HG03175 (cell line): ENCODE results near the gene PPP1R37.
"Not testable (repeated sequence)": the region's sequence is repeated elsewhere in the genome, so short reads cannot be mapped to it uniquely, and the experiment has no call there.

Experiments used
- ATAC-seq: cut with Tn5 transposase; IDR thresholded peaks from one replicate; pipeline ENCODE4 v1.9.1; 2021; ENCODE audit warnings: mild to moderate bottlenecking, moderate library complexity; ENCODE audit not compliant: unreplicated experiment

Gene PPP1R37

DNA sequence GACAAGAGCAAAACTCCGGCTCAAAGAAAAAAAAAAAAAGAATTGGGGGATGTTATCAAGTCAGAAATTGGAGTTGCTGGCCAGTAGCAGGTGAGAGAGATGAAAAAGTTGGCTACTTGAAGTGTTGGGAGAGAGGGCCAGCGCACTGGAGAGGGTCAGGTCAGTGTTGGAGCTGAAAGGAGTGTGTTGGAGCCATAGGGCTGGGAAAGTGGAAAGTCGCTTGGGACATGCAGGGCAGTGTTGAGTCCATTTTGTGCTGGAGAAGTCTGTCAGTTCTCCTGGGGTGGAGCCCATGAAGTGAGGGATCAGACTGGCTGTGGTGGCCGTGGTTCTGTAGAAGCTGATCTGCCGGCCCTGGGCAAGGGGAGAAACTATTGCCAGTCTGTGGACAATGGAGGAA, 1.7 kb downstream of the PPP1R37 start:
- no peak for ATAC-seq

DNA sequence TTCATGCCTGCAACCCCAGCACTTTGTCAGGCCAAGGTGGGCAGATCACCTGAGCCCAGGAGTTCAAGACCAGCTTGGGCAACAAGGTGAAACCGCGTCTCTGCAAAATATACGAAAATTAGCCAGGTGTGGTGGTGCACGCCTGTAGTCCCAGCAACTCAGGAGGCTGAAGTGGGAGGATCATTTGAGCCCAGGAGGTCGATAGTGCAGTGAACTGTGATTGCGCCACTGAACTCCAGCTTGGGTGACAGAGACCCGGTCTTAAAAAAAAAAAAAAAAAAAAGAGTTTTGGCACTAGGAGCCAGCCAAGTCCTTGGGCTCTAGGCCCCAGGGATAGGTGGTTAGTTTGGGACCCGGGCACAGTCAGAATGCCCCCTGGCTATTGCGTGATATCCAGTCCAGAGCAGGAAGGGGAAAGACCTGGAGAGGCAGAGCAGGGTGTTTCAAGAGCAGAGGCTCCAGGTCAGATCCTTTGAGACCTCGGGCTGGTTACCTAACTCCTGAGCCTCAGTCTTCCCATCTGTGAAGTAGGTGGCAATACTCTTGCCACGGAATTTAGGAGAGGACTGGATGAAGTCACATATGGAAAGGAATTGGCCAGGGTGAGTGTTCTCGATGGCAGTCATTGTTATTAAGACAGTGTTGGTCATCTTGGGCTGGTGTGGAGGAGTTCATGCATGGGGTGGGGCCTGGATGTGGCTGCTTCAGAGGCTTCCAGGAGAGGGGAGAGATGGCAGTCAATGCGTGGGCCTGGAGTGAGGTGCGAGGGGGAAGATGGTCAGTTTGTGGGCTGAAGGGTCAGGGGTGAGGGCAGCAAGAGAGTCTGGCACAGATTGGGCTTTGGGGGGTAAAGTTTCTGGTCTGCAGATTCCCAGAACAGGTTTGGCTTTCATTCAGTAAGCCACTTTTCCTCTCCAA, 2.8 kb downstream of the PPP1R37 start:
- no peak for ATAC-seq

DNA sequence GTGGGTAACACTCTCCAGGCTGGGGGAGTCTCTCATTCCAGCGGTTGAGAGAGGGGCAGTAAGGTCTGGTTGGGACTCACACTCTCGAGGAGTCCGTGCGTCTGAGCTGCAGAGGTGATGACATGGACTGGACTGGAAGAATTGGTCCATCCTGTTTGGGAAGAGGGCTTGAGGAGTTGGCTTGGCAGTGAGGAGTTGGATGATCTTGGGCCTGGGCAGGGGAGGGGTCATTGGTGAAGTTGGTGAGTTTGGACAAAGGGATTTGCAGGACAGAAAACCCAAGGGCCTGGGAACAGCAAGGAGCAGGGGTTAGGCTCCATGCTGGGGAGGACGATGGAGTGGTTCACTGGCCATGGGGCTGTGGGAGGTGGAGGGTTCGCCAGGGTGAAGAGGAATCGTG, 3.7 kb downstream of the PPP1R37 start:
- ATAC-seq = no peak

DNA sequence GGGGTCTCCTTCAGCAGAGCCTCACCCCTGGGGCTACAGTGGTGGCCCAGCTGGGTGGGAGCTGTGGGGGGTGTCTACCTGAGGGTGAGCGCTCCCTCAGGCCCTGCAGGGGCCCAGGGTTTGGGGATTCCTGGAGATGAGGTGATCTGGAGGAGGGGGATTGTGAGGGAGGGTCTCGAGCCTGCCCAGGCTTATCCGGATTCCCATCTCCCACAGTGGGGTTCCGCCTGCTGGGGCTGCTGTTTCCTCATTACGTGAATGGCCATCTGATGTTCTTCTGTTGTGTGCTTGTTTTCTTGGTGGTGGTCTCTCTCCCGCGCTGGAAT, 4.4 kb downstream of the PPP1R37 start:
- ATAC-seq = no peak

DNA sequence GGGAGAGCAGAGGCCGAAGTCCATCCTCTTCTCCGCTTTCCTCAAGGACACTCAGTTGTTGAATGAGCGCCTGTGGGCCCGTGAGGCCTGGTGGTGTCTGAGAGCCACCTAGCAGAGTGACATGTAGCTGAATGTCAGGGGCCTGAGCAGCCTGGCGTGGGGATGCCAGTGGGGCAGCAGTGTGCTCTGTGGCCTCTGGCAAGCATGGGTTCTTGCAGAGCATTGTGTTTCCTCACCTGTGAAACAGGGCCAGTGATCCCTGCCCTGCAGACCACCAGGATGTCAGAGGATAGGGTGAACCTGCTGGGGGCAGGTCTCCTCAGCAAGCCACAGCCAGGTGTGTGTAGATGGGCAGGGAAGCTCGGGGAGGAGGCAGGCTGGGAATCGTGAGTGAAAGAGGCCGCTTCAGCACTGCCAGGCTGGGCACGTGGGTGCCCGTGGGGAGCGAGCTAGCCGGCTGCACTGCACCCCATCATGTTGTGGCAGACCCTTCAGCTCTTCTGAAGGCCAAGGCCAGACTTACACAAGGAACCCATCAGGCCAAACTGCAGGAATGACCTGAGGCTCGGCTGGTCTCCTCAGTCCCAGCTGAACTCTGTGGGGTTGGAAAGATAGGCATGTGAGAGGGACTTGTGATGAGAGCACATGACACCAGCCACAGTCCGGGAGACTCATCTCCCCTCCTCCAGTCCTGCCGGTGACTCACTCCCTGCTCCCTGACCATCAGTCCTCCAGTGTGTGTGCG, 5.0 kb downstream of the PPP1R37 start:
- ATAC-seq = no peak

DNA sequence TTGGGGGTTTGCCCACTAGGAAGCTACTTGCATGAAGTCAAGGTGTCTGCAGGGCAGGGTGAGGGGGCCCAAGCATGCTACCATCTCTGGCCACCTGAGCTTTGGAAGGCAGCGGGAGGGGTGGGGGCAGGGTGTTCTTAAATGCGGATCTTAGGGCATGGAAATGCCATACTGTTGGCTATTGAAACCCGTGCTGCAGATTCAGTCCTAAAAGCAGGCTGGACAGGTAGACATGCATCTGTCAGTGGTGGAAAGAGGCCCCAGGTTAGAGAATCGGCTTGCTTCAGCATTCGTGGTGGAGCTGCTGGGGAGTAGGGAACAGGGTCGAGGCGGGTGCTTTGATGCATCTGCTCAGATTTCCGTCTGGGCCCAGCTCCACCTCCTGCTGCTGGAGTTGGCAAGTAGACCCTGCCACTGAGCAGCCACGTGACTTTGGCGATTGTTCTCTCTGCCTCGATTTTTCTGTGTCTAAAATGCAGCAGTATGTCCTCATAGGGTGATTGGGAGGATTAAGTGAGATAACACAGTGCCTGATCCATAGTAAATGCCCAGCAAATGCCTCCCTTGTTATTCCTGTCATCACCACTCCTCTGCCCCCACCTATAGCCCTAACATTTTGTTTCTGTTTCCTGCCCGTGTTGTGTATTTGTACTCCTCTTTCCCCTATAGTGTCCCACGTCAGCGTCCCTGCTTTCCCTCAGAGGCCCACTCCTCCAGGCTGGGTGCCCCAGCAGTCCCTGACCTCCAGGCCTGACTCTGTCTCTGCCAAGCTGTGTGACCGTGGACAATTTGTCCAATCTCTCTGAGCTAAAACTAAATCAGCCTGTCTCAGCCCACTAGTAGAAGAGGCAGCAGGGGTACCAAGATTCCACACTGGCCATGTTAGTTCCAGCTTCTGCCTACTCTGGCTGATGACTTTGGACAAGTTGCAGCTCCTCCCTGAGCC, 5.8 kb downstream of the PPP1R37 start:
- no peak for ATAC-seq

DNA sequence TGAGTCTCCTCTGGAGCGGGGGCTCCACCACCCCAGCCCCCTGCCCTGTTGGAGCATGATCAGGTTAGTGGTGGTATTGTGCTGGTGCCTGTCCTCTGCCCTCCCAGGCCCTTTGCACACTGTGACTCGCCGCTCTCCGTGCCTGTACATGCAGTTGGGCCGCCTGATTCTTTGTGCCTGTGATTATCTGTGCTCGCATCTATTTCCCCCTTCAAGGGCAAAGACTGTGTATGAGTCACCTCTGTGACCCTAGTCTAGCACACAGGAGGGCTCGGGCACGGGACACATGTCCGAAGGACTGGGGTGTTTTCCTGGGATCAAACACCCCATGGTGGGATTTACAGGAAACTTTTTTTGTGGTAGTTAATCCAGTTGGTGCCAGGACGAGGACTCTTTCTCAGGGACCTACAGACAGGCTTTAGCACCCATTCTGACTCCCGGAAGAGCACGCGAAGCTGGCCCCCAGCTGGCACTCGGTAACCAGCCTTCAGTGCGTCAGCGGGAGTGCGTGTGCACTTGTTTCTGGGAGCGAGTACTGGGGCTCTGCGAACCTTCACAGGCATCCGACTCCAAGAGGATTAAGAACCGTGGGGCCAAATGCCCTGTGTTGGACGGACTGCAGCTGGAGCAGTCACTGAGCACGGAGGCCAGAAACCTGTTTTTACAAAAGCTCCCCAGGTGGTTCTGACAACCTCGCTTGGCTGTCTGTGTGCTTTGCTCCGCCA, 6.7 kb downstream of the PPP1R37 start:
- ATAC-seq = no peak

DNA sequence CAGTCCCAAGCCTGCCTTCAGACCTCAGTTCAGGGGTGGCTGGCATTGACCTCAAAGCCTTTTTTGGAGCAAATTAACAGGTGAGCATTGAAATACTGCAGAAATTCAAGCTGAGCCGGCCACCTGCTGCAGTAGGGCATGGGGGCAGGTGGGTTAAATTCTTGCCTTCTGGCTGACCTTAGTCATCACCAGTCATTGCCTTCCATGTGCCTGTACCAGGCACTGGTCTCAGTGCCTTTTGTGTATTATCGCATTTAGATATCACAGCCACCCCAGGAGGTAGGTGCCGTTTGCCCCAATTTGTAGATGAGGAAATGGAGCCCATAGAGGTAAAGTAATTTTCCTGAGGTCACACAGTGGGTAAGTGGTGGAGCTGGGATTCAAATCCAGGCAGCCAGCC, 7.2 kb downstream of the PPP1R37 start:
- no peak for ATAC-seq

DNA sequence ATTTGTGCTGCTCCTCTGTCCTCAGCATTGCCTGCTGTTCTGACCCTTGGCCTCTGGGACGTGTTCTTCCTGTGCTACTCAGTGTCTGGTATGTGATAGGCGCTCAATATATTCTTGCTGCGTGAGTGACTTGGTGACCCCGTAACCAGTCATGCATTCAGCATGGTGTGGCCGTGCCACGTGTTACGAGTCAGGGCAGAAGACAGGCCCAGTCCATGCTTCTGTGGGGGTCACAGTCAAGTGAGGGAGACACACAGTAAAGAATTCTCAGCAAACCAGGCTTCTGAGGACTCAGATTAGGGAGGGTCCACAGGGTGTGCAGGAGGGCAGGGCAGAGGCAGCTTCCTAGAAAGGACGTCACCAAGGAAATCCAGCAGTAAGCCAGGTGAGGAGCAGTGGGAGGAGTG, 7.9 kb downstream of the PPP1R37 start:
- no peak for ATAC-seq

DNA sequence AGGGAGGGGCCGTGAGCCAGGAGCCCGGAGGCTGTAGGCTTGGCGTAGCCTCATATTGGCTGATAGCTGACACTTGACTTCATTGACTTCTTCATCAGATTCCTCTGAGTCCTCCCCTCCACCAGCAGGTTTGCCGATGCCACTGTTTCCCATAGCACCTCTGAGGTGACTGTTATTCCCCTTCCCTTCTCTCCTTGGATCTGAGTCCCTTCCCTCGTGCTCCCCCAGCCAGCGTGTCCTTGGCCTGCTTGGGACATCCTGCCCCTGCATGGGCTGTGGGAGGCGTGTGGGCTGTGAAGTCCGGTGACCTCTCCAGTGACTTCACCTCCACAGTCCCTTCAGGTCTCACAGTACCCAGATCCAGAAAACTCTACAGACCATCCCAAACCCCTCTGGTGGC, 8.8 kb downstream of the PPP1R37 start:
- ATAC-seq = no peak

DNA sequence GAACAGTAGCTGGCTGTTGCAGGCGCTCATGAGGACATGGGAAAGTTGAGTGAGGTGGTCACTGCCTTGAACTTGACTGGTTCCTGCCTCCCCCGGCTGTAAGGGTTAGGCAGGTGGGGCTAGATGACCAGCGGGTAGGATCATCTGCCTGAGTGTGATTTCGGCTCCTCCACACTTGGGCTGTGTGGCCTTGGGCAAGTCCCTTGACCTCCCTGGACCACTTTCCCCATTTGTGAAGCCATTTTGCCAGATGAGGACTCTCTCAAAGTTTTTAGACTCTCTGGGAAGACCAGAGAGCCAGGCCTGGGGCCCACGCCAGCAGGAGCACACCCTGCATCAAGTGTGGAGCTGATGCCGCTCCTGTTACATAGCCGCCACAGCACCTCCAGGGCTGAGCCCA, 9.5 kb downstream of the PPP1R37 start:
- ATAC-seq = no peak

DNA sequence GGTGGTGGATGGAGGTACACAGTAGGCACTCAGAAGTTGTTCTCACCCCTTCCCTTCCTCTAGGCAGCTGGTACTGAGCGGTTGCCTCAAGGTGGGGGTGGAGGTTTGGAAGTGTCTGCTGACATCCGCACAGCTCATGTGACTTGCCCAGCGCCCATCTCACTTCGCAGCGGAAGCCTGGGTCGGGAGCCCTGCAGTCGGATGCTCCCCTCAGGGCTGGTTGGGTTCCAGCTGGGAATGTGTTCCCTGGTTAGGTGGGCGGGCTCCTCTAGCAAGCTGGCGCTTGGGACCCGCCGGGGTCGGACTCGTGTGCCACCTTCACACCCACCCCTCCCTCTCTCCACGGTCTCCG, 10.2 kb downstream of the PPP1R37 start:
- ATAC-seq = no peak

DNA sequence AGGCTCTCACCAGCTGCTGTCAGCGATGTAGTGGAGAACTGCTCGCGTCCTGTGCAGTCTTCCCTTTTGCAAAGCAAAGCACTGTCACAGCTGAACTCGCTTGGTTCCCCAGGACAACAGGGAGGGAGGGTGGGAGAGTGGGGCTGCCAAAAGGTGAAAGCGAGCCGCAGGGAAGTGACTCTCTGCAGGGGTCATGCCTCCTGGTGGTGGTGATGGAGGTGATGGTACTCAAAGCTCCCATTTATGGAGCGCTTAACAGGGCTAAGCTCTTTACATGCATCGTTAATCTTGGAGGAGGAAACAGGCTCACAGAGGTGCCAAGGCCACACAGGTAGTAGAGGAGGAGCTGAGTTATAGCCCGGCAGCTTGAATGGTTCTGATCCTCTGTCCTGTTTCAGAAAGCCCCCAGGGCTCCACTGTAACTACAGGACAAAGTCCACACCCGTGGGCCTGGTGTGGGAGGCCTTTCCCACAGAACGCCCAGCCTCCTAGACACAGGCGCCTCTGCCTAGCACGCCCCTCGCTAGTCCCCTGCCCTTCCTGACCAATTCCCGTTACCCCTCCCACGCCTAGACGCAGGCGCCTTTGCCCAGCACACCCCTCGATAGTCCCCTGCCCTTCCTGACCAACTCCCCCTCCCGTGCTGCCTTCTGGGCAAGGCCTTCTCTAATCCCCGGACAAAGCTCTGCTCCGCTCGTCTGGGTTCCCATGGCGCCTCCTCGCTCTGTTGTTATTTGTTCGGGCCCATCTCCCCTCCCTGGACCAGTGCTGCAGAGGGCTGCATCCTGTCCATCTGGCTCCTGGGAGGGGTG, 10.7 kb downstream of the PPP1R37 start:
- no peak for ATAC-seq

DNA sequence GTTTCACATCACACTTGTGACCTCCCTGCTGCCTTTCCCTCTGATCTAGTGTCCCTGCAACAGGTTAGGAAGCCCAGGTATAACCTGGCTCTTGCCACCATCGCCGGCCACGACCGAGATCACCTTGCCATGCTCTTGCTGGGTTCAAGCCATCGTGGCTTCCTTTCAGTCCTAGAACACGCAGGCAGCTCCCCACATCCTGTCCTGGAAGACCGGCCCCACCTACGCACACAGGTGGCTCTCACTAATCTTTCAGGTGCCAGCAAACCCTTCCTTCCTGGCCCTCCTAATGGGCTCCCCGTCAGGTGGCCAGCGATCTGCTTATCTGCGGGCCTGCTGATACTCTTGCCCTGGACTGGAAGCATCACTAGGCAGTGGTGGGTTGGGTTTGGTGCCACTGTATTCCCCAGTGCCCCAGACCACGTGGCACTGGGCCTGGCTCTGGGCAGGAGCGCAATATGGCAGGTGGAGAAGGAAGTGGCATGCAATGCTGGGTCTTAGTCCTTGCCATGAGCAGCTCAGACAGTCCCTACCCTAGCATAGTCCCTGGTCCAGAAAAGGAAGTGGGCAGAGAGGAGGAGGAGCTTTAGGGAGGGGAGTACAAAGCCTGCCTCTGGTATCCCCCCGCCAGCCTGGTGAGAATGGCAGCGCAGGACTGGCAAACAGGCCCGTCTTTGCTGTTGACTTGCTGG, 11.8 kb downstream of the PPP1R37 start:
- no peak for ATAC-seq

DNA sequence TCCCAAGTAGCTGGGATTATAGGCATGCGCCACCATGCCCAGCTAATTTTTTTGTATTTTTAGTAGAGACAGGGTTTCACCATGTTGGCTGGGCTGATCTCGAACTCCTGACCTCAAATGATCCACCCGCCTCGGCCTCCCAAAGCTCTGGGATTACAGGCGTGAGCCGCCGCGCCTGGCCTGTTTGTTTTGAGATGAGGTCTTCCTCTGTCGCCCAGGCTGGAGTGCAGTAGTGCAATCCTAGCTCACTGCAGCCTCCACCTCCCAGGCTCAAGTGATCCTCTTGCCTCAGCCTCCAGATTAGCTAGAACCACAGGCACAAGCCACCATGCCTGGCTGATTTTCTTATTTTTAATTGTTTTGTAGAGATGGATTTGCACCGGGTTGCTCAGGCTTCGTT, 13.4 kb downstream of the PPP1R37 start:
- ATAC-seq = not testable (repeated sequence)

DNA sequence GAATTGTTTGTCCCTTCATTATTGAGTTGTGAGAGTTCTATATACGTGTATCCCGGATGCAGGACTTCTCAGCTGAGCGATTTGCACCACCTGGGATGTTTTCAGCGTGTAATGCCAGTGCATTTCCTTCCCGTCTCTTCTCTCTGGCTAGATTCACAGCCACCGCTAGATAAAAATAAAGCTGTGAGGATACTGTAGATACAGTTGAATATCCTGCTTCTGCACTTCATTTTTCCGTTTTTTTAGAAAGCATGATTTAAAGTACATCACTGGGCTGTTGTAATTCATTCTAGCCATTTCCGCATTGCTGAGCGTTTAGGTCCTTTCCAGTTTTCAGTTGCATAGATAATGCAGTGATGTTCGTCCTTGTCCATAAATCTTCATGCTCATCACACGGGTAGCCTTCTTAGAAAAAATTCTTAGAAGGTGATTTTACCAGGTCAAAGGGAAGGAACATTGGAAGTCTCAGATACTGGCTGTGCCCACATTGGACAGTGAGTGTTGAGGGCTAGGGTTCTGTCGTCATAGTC, 14.7 kb downstream of the PPP1R37 start:
- no peak for ATAC-seq

DNA sequence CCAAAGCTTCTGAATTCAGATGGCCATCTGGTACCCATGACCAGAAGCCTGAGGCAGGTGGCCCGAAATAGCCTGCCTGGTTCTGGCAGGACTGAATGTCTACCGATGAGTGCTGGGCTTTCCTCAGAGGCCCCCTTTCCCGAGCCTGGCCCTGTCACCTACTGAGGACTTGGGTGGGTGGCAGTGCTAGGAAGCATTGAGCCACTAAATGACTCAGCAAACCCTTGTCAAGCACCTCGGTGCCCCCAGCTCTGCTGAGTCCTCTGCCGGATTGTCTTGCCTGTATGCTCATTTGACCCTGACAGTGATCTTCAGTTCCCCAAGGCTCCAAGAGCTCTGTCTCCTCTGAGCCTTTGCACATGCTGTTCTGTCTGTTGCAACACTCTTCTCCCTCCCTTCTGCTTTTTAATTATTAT, 17.9 kb downstream of the PPP1R37 start:
- ATAC-seq = no peak

DNA sequence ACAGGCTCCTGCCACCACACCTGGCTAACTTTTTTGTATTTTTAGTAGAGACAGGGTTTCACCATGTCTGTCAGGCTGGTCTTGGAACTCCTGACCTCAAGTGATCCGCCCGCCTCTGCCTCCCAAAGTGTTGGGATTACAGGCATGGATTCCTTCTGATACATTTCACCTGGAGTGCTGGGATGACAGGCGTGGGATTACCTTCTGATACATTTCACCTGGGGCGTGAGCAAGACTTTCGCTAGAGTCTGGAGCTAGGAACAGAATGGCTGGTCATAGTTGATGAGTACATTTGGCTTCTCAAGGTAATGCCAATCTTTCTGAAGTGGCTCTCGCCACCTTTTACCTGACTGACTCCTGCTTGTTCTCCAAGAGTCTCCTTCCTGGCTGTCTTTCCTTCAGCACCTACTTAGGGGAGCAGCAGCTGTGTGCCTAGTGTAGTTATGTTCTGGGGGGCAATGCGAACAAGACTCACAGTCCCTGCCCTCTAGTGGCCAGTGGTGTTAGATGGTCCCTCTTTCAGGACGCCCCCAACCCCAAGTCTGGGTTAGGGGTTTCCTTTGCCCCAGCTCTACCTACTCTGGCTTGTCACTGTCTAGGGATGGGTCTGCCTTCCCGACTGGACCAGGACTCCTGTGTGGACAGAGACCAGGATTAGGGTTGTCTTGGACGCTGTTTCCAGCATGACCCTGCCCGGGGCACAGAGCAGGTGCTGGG, 19.3 kb downstream of the PPP1R37 start:
- no peak for ATAC-seq
